Measurements from ENCODE around the gene BCKDK.

The BCKDK gene

DNA sequence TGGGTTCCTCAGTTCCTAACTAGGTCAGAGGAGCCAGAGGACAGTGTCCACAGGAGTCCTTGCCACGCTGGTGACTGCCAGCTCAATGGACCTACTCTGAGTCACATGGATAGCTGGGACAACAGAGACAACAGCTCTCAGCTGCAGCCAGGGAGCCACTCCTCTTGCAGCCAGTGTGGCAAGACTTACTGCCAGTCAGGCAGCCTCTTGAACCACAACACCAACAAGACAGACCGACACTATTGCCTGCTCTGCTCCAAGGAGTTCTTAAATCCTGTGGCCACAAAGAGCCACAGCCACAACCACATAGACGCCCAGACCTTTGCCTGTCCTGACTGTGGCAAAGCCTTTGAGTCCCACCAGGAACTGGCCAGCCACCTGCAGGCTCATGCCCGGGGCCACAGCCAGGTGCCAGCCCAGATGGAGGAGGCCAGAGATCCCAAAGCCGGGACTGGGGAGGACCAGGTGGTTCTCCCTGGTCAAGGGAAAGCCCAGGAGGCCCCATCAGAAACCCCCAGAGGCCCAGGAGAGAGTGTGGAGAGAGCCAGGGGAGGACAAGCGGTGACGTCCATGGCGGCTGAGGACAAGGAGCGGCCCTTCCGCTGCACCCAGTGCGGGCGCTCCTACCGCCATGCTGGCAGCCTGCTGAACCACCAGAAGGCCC, 27.3 kb upstream of the BCKDK start:
- TF ChIP-seq, protein P1, sequence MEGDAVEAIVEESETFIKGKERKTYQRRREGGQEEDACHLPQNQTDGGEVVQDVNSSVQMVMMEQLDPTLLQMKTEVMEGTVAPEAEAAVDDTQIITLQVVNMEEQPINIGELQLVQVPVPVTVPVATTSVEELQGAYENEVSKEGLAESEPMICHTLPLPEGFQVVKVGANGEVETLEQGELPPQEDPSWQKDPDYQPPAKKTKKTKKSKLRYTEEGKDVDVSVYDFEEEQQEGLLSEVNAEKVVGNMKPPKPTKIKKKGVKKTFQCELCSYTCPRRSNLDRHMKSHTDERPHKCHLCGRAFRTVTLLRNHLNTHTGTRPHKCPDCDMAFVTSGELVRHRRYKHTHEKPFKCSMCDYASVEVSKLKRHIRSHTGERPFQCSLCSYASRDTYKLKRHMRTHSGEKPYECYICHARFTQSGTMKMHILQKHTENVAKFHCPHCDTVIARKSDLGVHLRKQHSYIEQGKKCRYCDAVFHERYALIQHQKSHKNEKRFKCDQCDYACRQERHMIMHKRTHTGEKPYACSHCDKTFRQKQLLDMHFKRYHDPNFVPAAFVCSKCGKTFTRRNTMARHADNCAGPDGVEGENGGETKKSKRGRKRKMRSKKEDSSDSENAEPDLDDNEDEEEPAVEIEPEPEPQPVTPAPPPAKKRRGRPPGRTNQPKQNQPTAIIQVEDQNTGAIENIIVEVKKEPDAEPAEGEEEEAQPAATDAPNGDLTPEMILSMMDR (IDR thresholded peaks at IDR 0.05; ENCODE audit: insufficient read depth, low read depth, low read length, missing control alignments), result no peak

DNA sequence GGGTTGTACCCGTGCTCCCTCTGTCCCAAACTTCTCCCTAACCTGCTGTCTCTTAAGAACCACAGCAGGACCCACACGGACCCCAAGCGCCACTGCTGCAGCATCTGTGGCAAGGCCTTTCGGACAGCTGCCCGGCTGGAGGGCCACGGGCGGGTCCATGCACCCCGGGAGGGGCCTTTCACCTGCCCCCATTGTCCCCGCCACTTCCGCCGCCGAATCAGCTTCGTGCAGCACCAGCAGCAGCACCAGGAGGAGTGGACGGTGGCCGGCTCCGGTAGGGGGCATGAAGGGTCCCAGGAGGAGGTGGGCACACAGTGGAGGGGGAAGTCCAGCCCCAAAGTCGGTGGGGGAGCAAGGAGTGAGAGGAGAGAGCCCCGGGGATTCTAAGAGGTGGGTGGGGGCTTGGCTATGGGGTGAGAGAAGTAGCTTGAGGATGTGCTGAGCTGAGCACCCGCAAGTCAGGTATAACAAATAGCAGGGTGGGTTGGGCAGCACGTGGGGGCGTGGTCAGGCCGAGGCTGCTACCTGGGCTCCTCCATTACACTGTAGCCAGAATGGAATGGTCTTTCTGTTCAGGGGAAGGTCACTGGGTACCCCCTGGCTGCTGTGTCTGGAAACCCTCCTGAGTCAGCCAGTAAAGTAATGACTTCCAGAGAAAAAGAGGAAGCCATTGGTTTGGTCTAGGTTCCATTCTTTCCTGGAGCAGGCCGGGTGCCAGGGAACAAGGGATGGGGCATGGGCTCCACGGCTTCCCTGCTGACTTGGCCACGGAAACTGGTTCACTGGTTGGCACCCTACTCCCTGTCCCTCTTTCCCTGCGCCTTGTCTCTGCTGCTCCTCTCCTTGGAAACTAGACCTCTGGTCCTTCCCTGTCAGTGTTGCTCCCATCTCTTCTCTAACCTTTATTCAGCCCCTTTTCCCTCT, 26.5 kb upstream of the BCKDK start:
- DNase-seq (ENCODE audit: low read depth), result no peak
- TF ChIP-seq, protein P1 (IDR thresholded peaks at IDR 0.05; ENCODE audit: insufficient read depth, low read depth, low read length, missing control alignments), result no peak
- H3K4me3 ChIP-seq (ENCODE audit: low read length), result no peak overlapping the region

More for the DNA sequence above, 27.3 kb upstream of the BCKDK start:
- DNase-seq (ENCODE audit: low read depth), result no peak
- no peak overlapping the region for H3K4me3 ChIP-seq (ENCODE audit: low read length)

DNA sequence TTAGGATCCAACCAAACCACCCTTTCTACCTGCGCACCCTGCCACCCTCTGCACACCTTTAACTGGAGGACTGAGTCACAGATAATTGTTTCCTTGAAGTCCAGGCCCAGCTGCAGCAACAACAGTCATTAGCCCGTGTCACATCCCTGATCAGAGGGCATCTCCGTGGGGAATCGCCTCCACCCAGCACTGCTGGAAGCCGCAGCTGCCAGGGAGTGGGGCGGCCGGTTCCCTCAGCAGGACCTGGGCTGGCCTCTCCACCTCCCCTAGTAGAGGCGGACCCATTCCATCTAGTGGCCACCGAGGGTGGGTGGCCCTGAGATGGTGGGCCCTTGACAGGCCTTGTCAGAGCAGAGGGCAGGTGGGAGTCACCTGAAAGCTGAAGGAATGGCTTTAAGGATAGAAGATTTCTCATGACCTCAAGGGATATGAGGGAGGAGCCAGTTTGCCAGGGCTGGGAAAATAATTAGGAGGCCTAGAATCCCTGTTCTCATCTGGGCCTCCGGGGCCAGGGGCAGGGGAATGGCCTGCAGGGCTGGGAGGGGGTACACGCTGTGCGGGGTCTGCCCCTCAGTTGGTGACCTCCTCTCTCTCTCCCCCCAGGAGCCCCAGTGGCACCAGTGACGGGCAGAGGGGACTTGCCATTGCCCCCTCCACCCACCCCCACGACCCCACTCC, 25.7 kb upstream of the BCKDK start:
- TF ChIP-seq, protein P1 (IDR thresholded peaks at IDR 0.05; ENCODE audit: insufficient read depth, low read depth, low read length, missing control alignments), result no peak
- H3K4me3 ChIP-seq (ENCODE audit: low read length), result no peak overlapping the region
- DNase-seq (ENCODE audit: low read depth), result no peak

DNA sequence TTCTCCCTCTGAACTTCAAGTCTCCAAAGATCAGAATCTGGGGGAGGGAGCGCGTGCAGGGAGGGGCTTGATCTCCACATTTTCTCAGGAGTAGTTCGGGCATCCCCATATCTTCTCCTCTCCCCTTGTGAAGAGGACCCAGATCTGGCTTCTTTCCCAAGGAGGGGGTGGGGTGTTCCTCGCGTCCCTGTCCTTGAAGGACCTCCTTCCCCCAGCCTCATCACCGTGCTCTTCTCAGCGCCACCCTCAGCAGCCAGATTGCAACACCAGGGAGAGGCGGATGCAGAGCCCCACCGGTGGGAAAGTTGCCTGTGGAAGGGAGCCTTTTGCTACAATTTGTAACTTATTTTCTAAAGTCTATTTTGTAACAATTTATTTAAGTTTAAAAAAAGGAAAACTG, 25.1 kb upstream of the BCKDK start:
- H3K4me3 ChIP-seq (ENCODE audit: low read length), result no peak overlapping the region
- DNase-seq (ENCODE audit: low read depth), result no peak
- TF ChIP-seq, protein P1 (IDR thresholded peaks at IDR 0.05; ENCODE audit: insufficient read depth, low read depth, low read length, missing control alignments), result no peak

DNA sequence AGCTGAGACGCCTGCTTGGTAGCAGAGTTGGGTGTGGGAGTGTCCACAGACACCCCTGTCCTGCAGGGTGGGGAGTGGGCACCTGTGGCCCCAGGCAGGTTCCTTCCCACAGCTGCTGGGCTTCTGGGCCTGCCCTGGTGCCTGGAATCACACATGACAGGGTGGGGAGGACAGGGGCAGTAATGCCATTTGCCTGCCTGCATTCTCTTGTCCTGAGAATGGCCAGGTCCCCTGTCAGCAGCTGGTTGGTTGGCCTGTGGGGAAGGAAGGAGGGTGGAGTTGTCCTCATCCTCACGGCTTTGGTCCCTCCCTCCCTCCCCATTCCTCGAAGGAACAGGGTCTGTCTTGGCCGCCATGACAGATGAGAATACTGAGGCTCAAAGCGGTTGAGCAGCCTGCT, 24.6 kb upstream of the BCKDK start:
- TF ChIP-seq, protein P1 (IDR thresholded peaks at IDR 0.05; ENCODE audit: insufficient read depth, low read depth, low read length, missing control alignments), result no peak
- H3K4me3 ChIP-seq (ENCODE audit: low read length), result no peak overlapping the region
- no peak for DNase-seq (ENCODE audit: low read depth)

DNA sequence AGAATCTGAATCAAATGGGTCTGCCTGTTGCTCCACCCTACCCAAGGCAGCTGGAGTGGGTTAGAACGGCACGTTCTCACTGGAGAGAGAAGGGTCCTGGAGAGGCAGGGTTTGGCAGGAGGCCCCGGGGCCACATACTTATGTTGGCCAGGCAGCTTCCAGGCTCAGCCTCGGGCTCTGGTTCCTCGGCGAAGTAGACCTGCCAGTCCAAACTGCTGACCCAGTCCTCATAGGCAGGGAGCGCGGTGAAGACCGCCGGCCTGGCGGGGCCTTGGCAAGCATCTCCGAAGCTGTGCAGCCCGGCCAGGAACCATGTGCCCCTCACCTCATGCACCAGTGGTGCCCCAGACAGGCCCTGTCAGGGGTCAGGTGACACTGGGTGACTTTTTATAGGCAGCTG, 24.2 kb upstream of the BCKDK start:
- DNase-seq (ENCODE audit: low read depth), result no peak
- H3K4me3 ChIP-seq (ENCODE audit: low read length), result no peak overlapping the region
- TF ChIP-seq, protein P1 (IDR thresholded peaks at IDR 0.05; ENCODE audit: insufficient read depth, low read depth, low read length, missing control alignments), result no peak

All from epithelial cell of esophagus (primary cell).